Thyroid gland (tissue), 4 donors: Measurements from ENCODE around the gene MESD. TPM values are rescaled to one million over a fixed set of nuclear protein-coding genes. Genes with fewer than 3 reads are reported as not detected.

Experiments
- DNase-seq, 2 donors: peaks; one replicate each; pipeline ENCODE4 v3.0.0-alpha.2; 2019
- H3K27ac ChIP-seq, 3 donors: fragments of 200-600 bp; sonication (generic); 1 replicate in 2 of 3; 2 replicates in 1 of 3; pipeline ENCODE4 v1.5.1; 2016 to 2019; ENCODE audit warnings: mild to moderate bottlenecking in 1 of 3, moderate library complexity in 1 of 3
- H3K27me3 ChIP-seq: fragments of 200-600 bp; sonication (generic); one replicate; pipeline ENCODE4 v1.5.1; 2019
- H3K36me3 ChIP-seq, 2 donors: fragments of 200-600 bp; sonication (generic); one replicate each; pipeline ENCODE4 v1.5.1; 2016 to 2019
- H3K4me1 ChIP-seq, 2 donors: fragments of 200-600 bp; sonication (generic); one replicate each; pipeline ENCODE4 v1.5.1; 2017 to 2019
- H3K4me3 ChIP-seq, 3 donors: fragments of 200-600 bp; sonication (generic); replicated peaks in 1 of 3; 1 replicate in 2 of 3; 2 replicates in 1 of 3; pipeline ENCODE4 v1.5.1; 2016; ENCODE audit warnings: mild to moderate bottlenecking in 1 of 3
- H3K9me3 ChIP-seq: fragments of 200-600 bp; sonication (generic); one replicate; pipeline ENCODE4 v1.5.1; 2017
- CTCF ChIP-seq, 6 experiments: fragments of 200-600 bp in 3 of 6; fragments of 450-650 bp in 3 of 6; sonication (generic) in 3 of 6; IDR thresholded peaks; one replicate each; pipeline ENCODE4 v1.5.1; 2016 to 2019; ENCODE audit warnings: antibody characterized with exemption in 6 of 6, mild to moderate bottlenecking in 2 of 6, inconsistent platforms in 1 of 6, moderate library complexity in 1 of 6
- POLR2A ChIP-seq, 2 donors: fragments of 450-650 bp; IDR thresholded peaks; one replicate each; pipeline ENCODE4 v1.6.1; 2017; ENCODE audit warnings: antibody characterized with exemption in 2 of 2, mild to moderate bottlenecking in 2 of 2, moderate library complexity in 1 of 2
- WGBS, 2 donors: methylation state at CpG; one replicate each; pipeline ENCODE4 v1.1.5; 2017; 5-methylcytosine and 5-hydroxymethylcytosine counted together
- intact Hi-C: fragments of 100-400 bp; cut with DNase I; formaldehyde crosslinking; loops from one replicate; pipeline ENCODE4 v1.15.1; 2023
- total RNA-seq, 4 donors: library from RNA; depleted of rRNA; stranded (reverse); fragments of >200 nt; gene quantifications; one replicate each; pipeline ENCODE4 v1.2.3, GENCODE V29; 2016

The MESD gene
- total RNA-seq, 4 donors from 2014 or later, result 53.7 to 74.6 (median 70.9) TPM

- Histone ChIP-seq H3K27ac (no peak overlapping the region), H3K4me3 (no peak overlapping the region), H3K4me1 (peaks cover 0 to 11% of the 10 kb centered on the region in 2 donors), H3K27me3 (no peaks in the 10 kb centered on the region), H3K36me3 (peaks cover 18 to 20% of the 10 kb centered on the region in 2 donors), H3K9me3 (no peaks in the 10 kb centered on the region)
- WGBS, 2 donors, result 97 to 99% methylated on average over 9 of the region's 9 CpGs
- TF ChIP-seq POLR2A (IDR thresholded peaks at IDR 0.05) (no peak), CTCF (IDR thresholded peaks at IDR 0.05) (no peak)
- DNase-seq, result no peak
- intact Hi-C loops, result no loop called here
Measured at GRCh38 chr15:80953953-80954778, 35.5 kb downstream of the MESD start.

GRCh38 chr15:80953001-80953952 is 36.3 kb downstream of the MESD start:
- Histone ChIP-seq H3K27me3 (no peaks in the 10 kb centered on the region), H3K27ac (no peak overlapping the region), H3K4me3 (no peak overlapping the region), H3K9me3 (no peaks in the 10 kb centered on the region), H3K36me3 (peaks cover 25 to 26% of the 10 kb centered on the region in 2 donors), H3K4me1 (peaks cover 0 to 11% of the 10 kb centered on the region in 2 donors)
- intact Hi-C loops, result no loop called here
- TF ChIP-seq POLR2A (IDR thresholded peaks at IDR 0.05), result no peak
- TF ChIP-seq CTCF (IDR thresholded peaks at IDR 0.05), result no peak
- DNase-seq, result no peak
- WGBS, 2 donors, result 96 to 97% methylated on average over 12 of the region's 12 CpGs

DNA sequence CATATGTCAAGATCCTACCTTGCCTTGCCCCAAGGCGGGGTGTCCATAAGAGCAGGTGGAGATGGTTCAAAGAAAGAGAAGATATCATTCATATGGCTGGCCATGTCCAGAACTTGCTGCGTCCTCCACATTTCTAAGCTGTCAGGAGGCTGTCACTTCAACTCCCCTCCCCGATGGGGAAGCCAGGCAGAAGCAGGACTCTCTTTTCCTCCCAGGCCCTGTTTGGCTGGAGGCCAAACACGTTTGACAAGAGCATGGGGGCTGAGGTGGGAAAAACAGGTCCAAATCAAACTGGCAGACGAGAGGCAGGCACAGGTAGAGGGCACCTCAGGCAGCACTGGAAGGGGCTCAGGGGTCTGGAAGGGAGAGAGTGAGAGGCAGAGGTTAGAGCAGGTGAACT is 37.7 kb downstream of the MESD start:
- intact Hi-C loops, result no loop called here

GRCh38 chr15:80950291-80951078 is 39.1 kb downstream of the MESD start:
- whole genome bisulfite sequencing, 2 donors, result 94 to 96% methylated on average over 7 to 8 of the region's 8 CpGs
- Histone ChIP-seq H3K4me3 (no peak overlapping the region), H3K27me3 (no peaks in the 10 kb centered on the region), H3K27ac (no peak overlapping the region), H3K4me1 (peaks cover 0 to under 1% of the 10 kb centered on the region in 2 donors), H3K9me3 (no peaks in the 10 kb centered on the region), H3K36me3 (peaks cover 39 to 47% of the 10 kb centered on the region in 2 donors)
- TF ChIP-seq POLR2A (IDR thresholded peaks at IDR 0.05) (no peak), CTCF (IDR thresholded peaks at IDR 0.05) (no peak)
- no peak for DNase-seq
- intact Hi-C loops, result no loop called here

More for the DNA sequence above, 37.7 kb downstream of the MESD start:
- Histone ChIP-seq H3K36me3 (peaks cover 36 to 37% of the 10 kb centered on the region in 2 donors), H3K27me3 (no peaks in the 10 kb centered on the region), H3K27ac (no peak overlapping the region), H3K9me3 (no peaks in the 10 kb centered on the region), H3K4me3 (no peak overlapping the region), H3K4me1 (peaks cover 0 to 11% of the 10 kb centered on the region in 2 donors)
- no peak for DNase-seq
- TF ChIP-seq CTCF (IDR thresholded peaks at IDR 0.05), result no peak
- TF ChIP-seq POLR2A (IDR thresholded peaks at IDR 0.05), result no peak
- WGBS, 2 donors, result 63 to 64% methylated on average over 5 of the region's 5 CpGs
